ENCODE data around the gene C6orf15. TPM values are rescaled to one million over a fixed set of nuclear protein-coding genes. Genes with fewer than 3 reads are reported as not detected.
"Not testable (repeated sequence)": the region's sequence is repeated elsewhere in the genome, so short reads cannot be mapped to it uniquely, and the experiment has no call there.

The C6orf15 gene
- total RNA-seq, 1 experiment from 2014 or later = 0.33 TPM

- peak; percentile 54 for DNase-seq (ENCODE audit: low spot score)
These were observed 41.6 kb downstream of the C6orf15 start for GRCh38 chr6:31070711-31071197.

DNA sequence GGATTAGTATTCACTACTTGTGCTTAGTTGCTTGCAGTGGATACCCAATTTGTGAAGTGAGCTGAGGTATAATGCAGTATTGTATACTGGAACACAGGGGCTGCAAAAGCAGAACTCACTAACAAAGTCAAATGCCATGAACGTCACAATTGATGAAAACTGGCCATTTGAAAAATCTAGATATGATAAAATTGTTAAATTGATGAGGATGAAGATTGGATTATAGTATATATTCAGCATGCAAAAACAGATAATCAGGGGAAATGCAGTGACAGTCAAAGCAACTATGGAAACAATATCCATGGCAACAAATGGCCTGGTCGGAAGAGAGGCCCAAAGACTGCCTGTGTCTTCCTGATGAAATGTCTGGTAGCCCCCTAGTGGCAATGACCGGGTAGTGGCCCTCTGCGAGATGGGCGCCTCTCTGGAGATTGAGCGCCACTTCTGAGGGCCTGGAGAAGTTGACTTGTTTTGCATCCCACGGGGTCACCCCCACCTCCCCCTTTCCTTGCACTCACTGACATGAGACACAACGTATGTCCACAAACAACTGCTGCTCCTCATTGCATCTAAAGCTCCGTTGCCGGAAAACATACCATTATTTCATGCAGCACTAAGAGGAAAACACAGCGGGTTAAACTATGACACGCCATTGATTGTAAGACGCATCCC, 43.6 kb downstream of the C6orf15 start:
- DNase-seq (ENCODE audit: low spot score) = peak; percentile 87

GRCh38 chr6:31067891-31068668, 44.3 kb downstream of the C6orf15 start:
- not testable (repeated sequence) for DNase-seq (ENCODE audit: low spot score)

GRCh38 chr6:31067028-31067427, 45.3 kb downstream of the C6orf15 start:
- not testable (repeated sequence) for DNase-seq (ENCODE audit: low spot score)

DNA sequence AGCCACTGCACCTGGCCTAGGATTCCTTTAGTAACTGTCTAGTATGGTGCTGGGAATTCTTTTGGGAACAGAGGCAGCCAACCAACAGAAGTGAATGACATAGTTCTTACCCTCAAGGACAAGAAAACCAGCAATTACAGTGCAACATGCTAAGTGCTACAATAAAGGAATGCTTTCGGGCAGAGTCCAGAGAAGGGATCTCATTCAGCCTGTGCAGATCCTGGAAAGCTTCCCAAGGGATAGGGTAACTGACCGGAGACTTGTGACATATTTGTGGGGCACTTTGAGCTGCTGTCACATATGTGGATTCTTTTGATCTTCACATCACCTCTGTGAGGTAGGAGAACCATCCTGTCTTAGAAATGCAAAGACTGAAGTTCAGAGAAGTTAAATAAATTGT, 46.8 kb downstream of the C6orf15 start:
- DNase-seq (ENCODE audit: low spot score) = no peak

GRCh38 chr6:31063906-31064435, 48.4 kb downstream of the C6orf15 start:
- no peak for DNase-seq (ENCODE audit: low spot score)

Small RNA genes within 50 kb of the gene (small RNA-seq; reads per million reads assigned to genes)
- gene POLR2LP1 = not detected
- gene RNU6-1133P = not detected

Other genes with a start within 250 kb of the C6orf15 start
- gene DDR1, start 228.1 kb downstream of the C6orf15 start, total RNA-seq (2014; rRNA removed; shearing (Covaris generic)) = 131 and 158 TPM in 2 replicates
- gene GTF2H4, start 204.4 kb downstream of the C6orf15 start, total RNA-seq (2014; rRNA removed; shearing (Covaris generic)) = 18.9 and 20.2 TPM in 2 replicates
- 23.2 and 24.4 TPM in 2 replicates for gene VARS2, start 198.3 kb downstream of the C6orf15 start, total RNA-seq (2014; rRNA removed; shearing (Covaris generic))
- 4.7 and 8.0 TPM in 2 replicates for gene SFTA2, start 180.4 kb downstream of the C6orf15 start, total RNA-seq (2014; rRNA removed; shearing (Covaris generic))
- 0.08 and 0.15 TPM in 2 replicates for gene MUCL3, start 171.6 kb downstream of the C6orf15 start, total RNA-seq (2014; rRNA removed; shearing (Covaris generic))
- gene MUC21, start 128.9 kb downstream of the C6orf15 start, total RNA-seq (2014; rRNA removed; shearing (Covaris generic)) = not detected in 2 replicates
- not detected in 2 replicates for gene MUC22, start 102.1 kb downstream of the C6orf15 start, total RNA-seq (2014; rRNA removed; shearing (Covaris generic))
- 1.1 and 1.2 TPM in 2 replicates for gene PSORS1C1, start 2.2 kb upstream of the C6orf15 start, total RNA-seq (2014; rRNA removed; shearing (Covaris generic))
- 0.08 TPM in 1 of 2 replicates, not detected in the other for gene CDSN, start 7.9 kb upstream of the C6orf15 start, total RNA-seq (2014; rRNA removed; shearing (Covaris generic))
- gene PSORS1C2, start 26.5 kb upstream of the C6orf15 start, total RNA-seq (2014; rRNA removed; shearing (Covaris generic)) = not detected in 2 replicates
- 30.8 and 38.0 TPM in 2 replicates for gene CCHCR1, start 45.2 kb upstream of the C6orf15 start, total RNA-seq (2014; rRNA removed; shearing (Covaris generic))
- 71.7 and 80.8 TPM in 2 replicates for gene TCF19, start 46.0 kb upstream of the C6orf15 start, total RNA-seq (2014; rRNA removed; shearing (Covaris generic))
- 1.7 and 2.6 TPM in 2 replicates for gene POU5F1, start 58.1 kb upstream of the C6orf15 start, total RNA-seq (2014; rRNA removed; shearing (Covaris generic))
- gene HLA-C, start 159.5 kb upstream of the C6orf15 start, total RNA-seq (2014; rRNA removed; shearing (Covaris generic)) = 110 and 133 TPM in 2 replicates
- gene HLA-B, start 244.6 kb upstream of the C6orf15 start, total RNA-seq (2014; rRNA removed; shearing (Covaris generic)) = 15.3 and 19.8 TPM in 2 replicates

All from HT-29 (cell line).